CD1c-positive myeloid dendritic cell (primary cell): ENCODE measurements around the gene TBXT.

Experiments used
- DNase-seq: peaks from one replicate; pipeline ENCODE4 v3.0.0-alpha.2; 2016; ENCODE audit errors: extremely low spot score

Gene TBXT

GRCh38 chr6:166115609-166116008 lies 52.0 kb downstream of the TBXT start:
- no peak for DNase-seq

GRCh38 chr6:166112580-166112979 lies 55.1 kb downstream of the TBXT start:
- no peak for DNase-seq

- no peak for DNase-seq
These were observed 58.0 kb downstream of the TBXT start for GRCh38 chr6:166109608-166110007.
